ENCODE results near the gene FBXL17.

The FBXL17 gene

GRCh38 chr5:108006791-108007190 is 375.1 kb downstream of the FBXL17 start:
- no peaks in the 10 kb centered on the region for H3K9me3 ChIP-seq (ENCODE audit: insufficient read depth, low read depth, low read length)
- H4K20me1 ChIP-seq (ENCODE audit: insufficient read depth, low read length, poor library complexity, severe bottlenecking) = no peaks in the 10 kb centered on the region
- no peaks in the 10 kb centered on the region for H3K27me3 ChIP-seq (ENCODE audit: insufficient read depth, low read length, poor library complexity, severe bottlenecking)
- H3K4me2 ChIP-seq (ENCODE audit: low read depth, low read length, poor library complexity, severe bottlenecking) = no peak overlapping the region
- no peaks in the 10 kb centered on the region for H3K9me2 ChIP-seq (replicated peaks; ENCODE audit: low read depth, low read length)
- TF ChIP-seq EZH2phosphoT487 (IDR thresholded peaks at IDR 0.05; ENCODE audit: borderline replicate concordance) (no peak), CTCF (conservative IDR thresholded peaks at IDR 0.05; ENCODE audit: low read length) (no peak)
- no peaks in the 10 kb centered on the region for H3K79me2 ChIP-seq (ENCODE audit: insufficient read depth, low read length)
- no peaks in the 10 kb centered on the region for H3F3A ChIP-seq (ENCODE audit: low read depth)
- H2AFZ ChIP-seq (ENCODE audit: low read length) = no peak overlapping the region
- no peaks in the 10 kb centered on the region for H3K36me3 ChIP-seq (ENCODE audit: insufficient read depth, low read length)
- no peak overlapping the region for H3K4me3 ChIP-seq (ENCODE audit: low read length, poor library complexity, severe bottlenecking)
- H3K4me1 ChIP-seq (ENCODE audit: insufficient read depth, low read length, poor library complexity, severe bottlenecking) = peaks cover 9% of the 10 kb centered on the region
- H3K9ac ChIP-seq (ENCODE audit: low read depth, low read length, poor library complexity, severe bottlenecking) = no peak overlapping the region

- Histone ChIP-seq H3K9me2 (replicated peaks; ENCODE audit: low read depth, low read length) (no peaks in the 10 kb centered on the region), H3K4me3 (ENCODE audit: low read length, poor library complexity, severe bottlenecking) (peak overlapping the region; percentile 70), H3K4me2 (ENCODE audit: low read depth, low read length, poor library complexity, severe bottlenecking) (peak overlapping the region; percentile 88), H3K36me3 (ENCODE audit: insufficient read depth, low read length) (no peaks in the 10 kb centered on the region), H3F3A (ENCODE audit: low read depth) (no peaks in the 10 kb centered on the region), H3K9me3 (ENCODE audit: insufficient read depth, low read depth, low read length) (no peaks in the 10 kb centered on the region), H2AFZ (ENCODE audit: low read length) (peak overlapping the region; percentile 71), H4K20me1 (ENCODE audit: insufficient read depth, low read length, poor library complexity, severe bottlenecking) (no peaks in the 10 kb centered on the region), H3K4me1 (ENCODE audit: insufficient read depth, low read length, poor library complexity, severe bottlenecking) (peaks cover 9% of the 10 kb centered on the region), H3K27me3 (ENCODE audit: insufficient read depth, low read length, poor library complexity, severe bottlenecking) (no peaks in the 10 kb centered on the region), H3K9ac (ENCODE audit: low read depth, low read length, poor library complexity, severe bottlenecking) (peak overlapping the region; percentile 64), H3K79me2 (ENCODE audit: insufficient read depth, low read length) (no peaks in the 10 kb centered on the region)
- TF ChIP-seq CTCF (conservative IDR thresholded peaks at IDR 0.05; ENCODE audit: low read length) (no peak), EZH2phosphoT487 (IDR thresholded peaks at IDR 0.05; ENCODE audit: borderline replicate concordance) (no peak)
These were observed 378.7 kb downstream of the FBXL17 start for GRCh38 chr5:108003178-108003577.

GRCh38 chr5:108001222-108001621 is 380.7 kb downstream of the FBXL17 start:
- Histone ChIP-seq H3K79me2 (ENCODE audit: insufficient read depth, low read length) (no peaks in the 10 kb centered on the region), H3K9me2 (replicated peaks; ENCODE audit: low read depth, low read length) (no peaks in the 10 kb centered on the region), H4K20me1 (ENCODE audit: insufficient read depth, low read length, poor library complexity, severe bottlenecking) (no peaks in the 10 kb centered on the region), H3K4me3 (ENCODE audit: low read length, poor library complexity, severe bottlenecking) (no peak overlapping the region), H3K4me1 (ENCODE audit: insufficient read depth, low read length, poor library complexity, severe bottlenecking) (peaks cover 9% of the 10 kb centered on the region), H3K9ac (ENCODE audit: low read depth, low read length, poor library complexity, severe bottlenecking) (no peak overlapping the region), H3F3A (ENCODE audit: low read depth) (no peaks in the 10 kb centered on the region), H2AFZ (ENCODE audit: low read length) (no peak overlapping the region), H3K27me3 (ENCODE audit: insufficient read depth, low read length, poor library complexity, severe bottlenecking) (no peaks in the 10 kb centered on the region), H3K4me2 (ENCODE audit: low read depth, low read length, poor library complexity, severe bottlenecking) (no peak overlapping the region), H3K9me3 (ENCODE audit: insufficient read depth, low read depth, low read length) (no peaks in the 10 kb centered on the region), H3K36me3 (ENCODE audit: insufficient read depth, low read length) (no peaks in the 10 kb centered on the region)
- TF ChIP-seq EZH2phosphoT487 (IDR thresholded peaks at IDR 0.05; ENCODE audit: borderline replicate concordance) = no peak
- TF ChIP-seq CTCF (conservative IDR thresholded peaks at IDR 0.05; ENCODE audit: low read length) = no peak
